Measurements from ENCODE around the gene SLC16A11. TPM values are rescaled to one million over a fixed set of nuclear protein-coding genes. Genes with fewer than 3 reads are reported as not detected.
"Not testable (repeated sequence)": the region's sequence is repeated elsewhere in the genome, so short reads cannot be mapped to it uniquely, and the experiment has no call there.

The SLC16A11 gene
- total RNA-seq: 2.8 TPM

DNA sequence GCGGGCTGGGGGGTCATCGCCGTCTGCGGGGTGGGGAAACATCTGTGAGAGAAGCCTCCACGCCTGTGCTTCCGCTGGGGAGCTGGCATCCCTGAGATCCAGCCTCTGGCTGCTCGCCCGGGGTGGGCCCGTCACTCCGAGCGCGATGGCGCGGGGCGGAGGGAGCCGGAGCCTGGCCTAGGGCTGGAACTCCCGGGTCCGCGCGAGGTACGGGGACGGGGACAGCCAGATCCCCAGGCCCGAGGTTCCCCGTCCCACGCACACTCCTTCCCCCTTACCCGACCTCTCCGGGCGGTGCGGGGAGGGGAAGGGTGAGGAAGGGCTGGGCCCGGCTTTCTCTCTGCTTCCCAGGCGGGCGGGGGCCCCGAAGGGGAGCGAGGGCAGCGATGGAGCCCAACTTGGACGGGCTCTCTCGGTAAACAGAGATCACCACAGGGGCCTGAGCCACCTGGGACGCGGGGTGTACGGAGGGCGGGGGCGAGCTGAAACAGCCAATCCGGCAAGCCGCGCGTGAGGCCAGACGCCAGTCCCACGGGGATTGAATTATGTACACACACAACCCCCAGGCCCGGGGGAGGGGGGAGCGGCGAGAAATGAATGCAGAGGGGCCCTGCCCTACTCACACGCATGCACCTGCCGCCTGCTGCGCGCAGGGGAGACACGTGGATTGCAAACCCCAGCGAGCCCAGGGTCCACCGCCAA is at the start of gene SLC16A11:
Gene SLC16A11, minus strand, starts transcription at position 596 of the 702 bp plus-strand sequence. Its CDS starts 579 bp downstream, at position 17.
- no peak for DNase-seq (ENCODE audit: low spot score)

DNA sequence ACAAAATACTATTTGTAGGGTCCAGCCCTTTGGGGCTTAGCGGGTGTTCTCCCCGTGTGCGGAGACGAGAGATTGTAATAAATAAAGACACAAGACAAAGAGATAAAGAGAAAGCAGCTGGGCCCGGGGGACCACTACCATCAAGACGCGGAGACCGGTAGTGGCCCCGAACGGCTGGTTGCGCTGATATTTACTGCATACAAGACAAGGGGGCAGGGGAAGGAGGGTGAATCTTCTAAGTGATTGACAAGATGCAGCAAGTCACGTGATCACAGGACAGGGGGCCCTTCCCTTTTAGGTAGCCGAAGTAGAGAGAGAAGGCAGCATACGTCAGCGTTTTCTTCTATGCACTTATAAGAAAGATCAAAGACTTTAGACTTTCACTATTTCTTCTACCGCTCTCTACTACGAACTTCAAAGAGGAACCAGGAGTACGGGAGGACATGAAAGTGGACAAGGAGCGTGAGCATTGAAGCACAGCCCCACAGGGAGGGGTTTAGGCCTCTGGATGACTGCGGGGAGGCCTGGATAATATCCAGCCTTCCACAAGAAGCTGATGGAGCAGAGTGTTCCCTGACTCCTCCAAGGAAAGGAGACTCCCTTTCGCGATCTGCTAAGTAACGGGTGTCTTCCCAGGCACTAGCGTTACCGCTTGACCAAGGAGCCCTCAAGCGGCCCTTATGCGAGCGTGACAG is 47.6 kb upstream of the SLC16A11 start:
- not testable (repeated sequence) for DNase-seq (ENCODE audit: low spot score)

DNA sequence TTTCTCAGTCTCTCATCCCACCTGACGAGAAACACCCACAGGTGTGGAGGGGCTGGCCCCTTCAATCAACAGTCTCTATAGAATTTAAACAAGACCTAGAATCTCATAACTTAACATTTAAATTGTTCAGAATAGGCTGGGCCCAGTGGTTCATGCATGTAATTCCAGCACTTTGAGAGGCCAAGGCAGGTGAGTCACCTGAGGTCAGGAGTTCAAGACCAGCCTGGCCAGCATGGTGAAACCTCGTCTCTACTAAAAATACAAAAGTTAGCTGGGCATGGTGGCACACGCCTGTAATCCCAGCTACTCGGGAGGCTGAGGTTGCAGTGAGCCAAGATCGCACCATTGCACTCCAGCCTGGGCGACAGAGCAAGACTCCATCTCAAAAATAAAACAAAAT is 45.7 kb upstream of the SLC16A11 start:
- DNase-seq (ENCODE audit: low spot score): not testable (repeated sequence)

- DNase-seq (ENCODE audit: low spot score): not testable (repeated sequence)
These were observed 44.5 kb upstream of the SLC16A11 start for GRCh38 chr17:7088442-7088841.

DNA sequence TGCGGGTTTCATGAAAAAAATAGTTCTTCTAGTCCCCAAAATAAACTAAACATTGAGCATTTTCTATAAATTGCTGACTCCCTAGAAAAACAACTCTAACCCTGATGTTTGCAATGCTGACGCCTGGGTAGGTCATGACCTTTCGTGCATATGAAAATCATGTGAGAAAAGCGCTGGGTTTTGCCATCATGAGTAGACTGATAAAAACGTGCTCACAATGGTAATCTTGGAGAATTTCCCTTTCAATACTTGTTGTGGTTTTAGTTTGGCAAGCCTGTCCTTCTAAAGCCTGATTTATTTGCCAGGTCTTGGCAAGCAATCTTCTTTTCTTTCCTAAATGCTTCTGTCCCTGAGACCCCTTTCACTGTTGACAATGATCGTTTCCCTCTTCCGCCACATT is 40.2 kb upstream of the SLC16A11 start:
- no peak for DNase-seq (ENCODE audit: low spot score)

GRCh38 chr17:7083592-7083991 is 39.7 kb upstream of the SLC16A11 start:
- no peak for DNase-seq (ENCODE audit: low spot score)

- DNase-seq (ENCODE audit: low spot score): no peak
These were observed 37.6 kb upstream of the SLC16A11 start for GRCh38 chr17:7081341-7082062.

DNA sequence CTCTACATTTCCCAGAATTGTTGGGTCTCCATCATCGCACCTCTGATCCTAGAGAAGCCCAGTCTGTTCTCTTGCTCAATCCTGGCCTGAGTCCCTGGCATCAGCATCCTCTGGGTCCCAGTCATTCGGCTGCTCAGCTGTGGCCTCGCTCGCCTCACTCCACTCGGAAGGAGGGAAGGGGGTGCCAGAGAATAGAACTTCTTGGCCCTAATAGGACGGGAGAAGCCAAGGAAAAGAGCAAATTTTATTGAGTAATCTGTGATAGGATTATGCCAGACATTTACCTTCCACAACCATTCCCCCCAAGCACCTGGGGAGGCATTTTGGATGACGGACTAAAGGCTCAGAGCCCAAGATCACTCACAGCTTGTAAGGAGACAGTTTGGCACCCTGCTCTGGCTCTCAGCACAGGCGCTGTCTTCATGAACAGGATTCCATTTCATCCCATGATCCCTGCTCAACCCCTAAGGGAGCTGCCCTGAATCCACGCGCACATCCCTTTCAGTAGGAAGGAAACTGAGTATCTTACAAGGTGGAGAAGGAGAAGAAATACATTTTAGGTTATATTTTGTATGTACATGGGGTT is 36.7 kb upstream of the SLC16A11 start:
- DNase-seq (ENCODE audit: low spot score): no peak

DNA sequence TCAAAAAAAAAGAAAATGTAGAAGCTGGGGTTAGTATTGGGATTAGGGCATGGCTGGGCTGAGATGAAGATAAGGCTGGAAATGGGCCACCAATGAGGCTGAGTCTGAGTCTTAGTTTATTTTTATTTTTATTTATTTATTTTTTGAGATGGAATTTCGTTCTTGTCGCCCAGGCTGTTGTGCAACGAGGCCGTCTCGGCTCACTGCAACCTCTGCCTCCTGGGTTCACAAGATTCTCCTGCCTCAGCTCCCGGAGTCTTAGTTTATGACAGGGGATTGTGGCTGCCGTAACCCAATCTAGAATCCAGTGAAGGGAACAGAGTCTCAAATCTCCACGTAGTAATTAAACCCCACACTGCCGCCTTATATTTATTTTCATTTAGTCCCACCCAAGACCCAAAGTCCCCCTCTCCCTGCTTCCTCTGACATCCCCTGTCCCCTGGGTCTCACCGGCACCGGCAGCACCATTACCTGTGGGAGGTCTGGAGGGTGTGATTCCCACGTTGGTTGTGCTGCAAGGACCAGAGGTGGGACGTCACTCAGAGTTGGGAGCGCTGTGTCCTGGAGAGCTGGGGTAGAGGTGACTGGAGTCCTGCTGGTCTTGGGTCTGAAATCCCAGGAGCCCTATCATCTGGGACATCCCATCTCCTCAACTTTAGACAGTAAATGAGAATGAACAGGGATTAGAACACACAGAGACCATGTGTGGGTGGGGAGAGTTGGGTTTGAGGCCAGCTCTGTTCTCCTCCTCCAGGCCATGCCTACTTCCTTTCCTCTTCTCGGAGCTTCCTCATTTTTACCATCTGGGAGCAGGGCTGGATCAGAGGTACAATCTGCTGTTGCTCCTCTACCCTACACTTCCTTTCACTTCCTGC is 35.9 kb upstream of the SLC16A11 start, which contains the start of gene CLEC10A:
Gene CLEC10A, minus strand, starts transcription at position 671 of the 875 bp plus-strand sequence. CDS start 1,439 bp downstream, outside the sequence.
- DNase-seq (ENCODE audit: low spot score): no peak

DNA sequence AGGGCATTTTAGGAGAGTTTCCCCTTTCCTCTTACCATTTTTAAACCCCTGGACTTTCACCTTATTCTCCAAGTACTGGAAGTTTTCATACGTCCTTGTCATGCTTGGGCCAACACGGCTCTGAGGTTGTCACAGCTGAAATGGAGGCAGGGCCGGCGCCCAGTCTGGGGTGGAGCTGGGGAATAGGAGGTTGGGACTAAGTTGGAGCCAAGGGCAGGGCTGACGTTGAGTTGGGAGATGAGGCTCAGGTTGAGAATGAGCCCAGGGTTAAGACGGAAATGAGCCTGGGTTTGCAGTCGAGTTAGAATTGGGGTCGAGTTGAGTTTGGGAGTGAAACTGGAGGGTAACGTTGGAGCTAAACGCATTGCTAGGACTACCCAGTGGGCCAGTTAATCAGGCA is 34.8 kb upstream of the SLC16A11 start:
- no peak for DNase-seq (ENCODE audit: low spot score)

GRCh38 chr17:7077911-7078546 is 34.1 kb upstream of the SLC16A11 start:
- no peak for DNase-seq (ENCODE audit: low spot score)

GRCh38 chr17:7074931-7075330 is 31.0 kb upstream of the SLC16A11 start:
- no peak for DNase-seq (ENCODE audit: low spot score)

DNA sequence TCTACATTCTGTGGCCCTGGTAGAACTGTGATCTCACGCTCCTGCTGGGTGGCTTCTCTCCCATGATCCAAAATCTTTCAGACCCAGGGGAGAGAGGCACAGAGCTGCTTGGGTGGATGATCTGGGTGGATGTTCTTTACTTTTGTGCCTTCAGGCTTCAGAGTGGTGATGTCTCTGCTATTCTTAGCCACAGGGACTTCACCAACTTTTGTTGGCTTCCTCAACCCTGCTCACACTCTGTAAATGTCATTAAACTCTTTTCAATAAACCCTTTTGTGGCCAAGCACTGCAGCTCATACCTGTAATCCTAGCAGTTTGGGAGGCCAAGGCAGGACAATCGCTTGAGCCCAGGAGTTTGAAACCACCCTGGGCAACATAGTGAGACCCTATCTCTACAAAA is 28.5 kb upstream of the SLC16A11 start:
- no peak for DNase-seq (ENCODE audit: low spot score)

GRCh38 chr17:7070712-7071111 is 26.8 kb upstream of the SLC16A11 start:
- no peak for DNase-seq (ENCODE audit: low spot score)

GRCh38 chr17:7068268-7068667 is 24.4 kb upstream of the SLC16A11 start:
- no peak for DNase-seq (ENCODE audit: low spot score)

DNA sequence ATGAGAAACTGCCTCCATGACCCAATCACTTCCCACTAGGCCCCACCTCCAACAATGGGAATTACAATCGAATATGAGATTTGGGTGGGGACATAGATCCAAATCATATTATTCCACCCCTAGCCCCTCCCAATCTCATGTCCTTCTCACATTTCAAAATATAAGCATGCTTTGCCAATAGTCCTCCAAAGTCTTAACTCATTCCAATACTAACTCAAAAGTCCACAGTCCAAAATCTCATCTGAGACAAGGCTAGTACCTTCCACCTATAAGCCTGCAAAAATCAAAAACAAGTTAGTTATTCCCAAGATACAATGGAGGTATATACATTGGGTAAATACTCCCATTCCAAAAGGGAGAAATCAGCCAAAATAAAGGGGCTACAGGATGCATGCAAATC is 23.3 kb upstream of the SLC16A11 start:
- DNase-seq (ENCODE audit: low spot score): no peak

DNA sequence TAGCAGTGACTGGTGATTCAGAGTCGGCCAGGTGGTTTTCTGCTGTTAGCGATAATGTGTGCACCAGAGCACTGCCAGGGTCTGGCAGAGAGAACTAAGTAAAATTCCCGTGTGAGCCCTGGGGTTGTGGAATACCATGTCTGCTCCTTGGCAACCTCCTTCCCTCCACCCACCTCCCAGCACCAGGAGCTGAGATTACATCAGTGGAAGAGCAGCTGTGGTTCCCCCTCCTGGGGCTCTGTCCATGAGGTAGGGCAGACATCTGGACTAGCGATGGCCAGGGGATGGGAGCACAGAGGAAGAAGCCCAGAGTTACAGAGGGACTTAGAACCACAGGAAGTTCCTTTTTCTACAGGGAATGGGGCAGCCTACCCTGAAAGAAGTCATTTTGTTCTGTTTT is 20.4 kb upstream of the SLC16A11 start:
- no peak for DNase-seq (ENCODE audit: low spot score)

DNA sequence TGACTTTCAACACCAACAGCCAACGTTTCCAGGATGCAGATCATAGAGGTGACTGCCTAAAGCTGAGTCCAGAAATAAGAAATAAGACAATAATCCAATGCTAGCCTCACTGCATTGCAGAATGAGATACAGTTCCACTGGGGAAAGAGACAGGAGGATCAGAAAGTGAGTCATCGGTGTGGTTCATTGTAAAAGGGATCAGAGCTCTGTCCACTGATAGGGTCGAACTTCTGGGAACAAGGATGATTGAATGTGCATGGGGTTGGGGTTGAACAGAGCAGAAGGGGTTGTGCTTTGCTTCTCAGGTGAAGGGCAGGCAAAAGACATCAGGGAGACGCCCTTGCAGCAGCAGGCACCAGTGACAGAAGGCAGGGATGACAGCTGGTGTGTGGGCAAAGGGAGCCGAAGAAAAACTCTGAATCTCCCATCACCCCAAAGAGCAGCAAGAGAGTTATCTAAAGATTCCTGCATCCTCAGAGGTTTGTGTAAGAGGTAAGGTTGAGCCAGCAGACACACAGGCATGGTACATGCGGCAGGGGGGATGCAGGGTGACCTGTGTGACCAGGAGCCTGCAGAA is 19.7 kb upstream of the SLC16A11 start:
- DNase-seq (ENCODE audit: low spot score): no peak

DNA sequence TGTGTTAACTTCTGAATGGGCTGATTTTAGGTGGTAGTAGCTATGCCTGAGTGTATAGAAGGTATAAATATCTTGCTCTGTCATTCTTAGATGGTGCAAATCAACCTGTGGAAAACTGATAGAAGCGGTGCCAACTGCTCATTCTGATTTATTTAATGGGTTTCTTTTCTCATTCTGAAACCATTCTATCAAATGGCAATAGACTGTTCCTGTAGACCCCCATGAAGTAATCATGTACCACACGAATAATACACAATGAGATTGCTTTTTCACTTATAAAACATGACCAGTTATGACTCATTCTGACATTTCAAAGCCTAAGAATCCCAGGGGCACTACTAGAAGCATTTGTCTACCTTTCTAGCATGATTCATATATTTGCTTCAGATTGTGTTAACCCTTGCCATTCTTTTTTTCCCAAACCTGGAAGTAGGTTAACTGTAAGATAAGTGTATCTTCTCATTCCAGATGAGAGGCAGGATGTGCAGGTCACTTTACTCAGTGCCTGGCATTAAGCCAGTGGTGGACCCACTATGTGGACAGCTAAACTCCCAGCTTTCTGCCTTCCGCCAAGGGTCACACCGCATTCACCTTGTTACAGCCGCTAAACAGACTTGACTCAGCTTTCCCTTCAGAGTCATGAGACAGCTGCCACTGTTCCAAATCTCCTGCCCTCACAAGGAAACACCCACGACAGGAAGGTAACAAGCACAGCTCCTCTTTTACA is 16.4 kb upstream of the SLC16A11 start:
- DNase-seq (ENCODE audit: low spot score): no peak

Measured in ureter (tissue), 1 donor.